Neural cell (in vitro differentiated cells): Measurements from ENCODE around the gene FOXJ3. TPM values are rescaled to one million over a fixed set of nuclear protein-coding genes. Genes with fewer than 3 reads are reported as not detected.

Experiments used
- H2AFZ ChIP-seq: fragments of 200-600, 300-800 bp; sonication (generic), shearing (Covaris generic); 2 replicates; pipeline ENCODE4 v1.6.0; 2014; ENCODE audit warnings: low read depth, mild to moderate bottlenecking, antibody characterized with exemption, low read length, moderate library complexity
- H3F3A ChIP-seq: fragments of 200-600 bp; shearing (Covaris generic); 2 replicates; pipeline ENCODE4 v1.6.1; 2016; ENCODE audit warnings: mild to moderate bottlenecking, moderate library complexity, mixed read lengths, antibody characterized with exemption, low read length; ENCODE audit not compliant: insufficient read depth, poor library complexity, severe bottlenecking
- H3K27ac ChIP-seq: fragments of 200-600, 300-800 bp; sonication (generic), shearing (Covaris generic); 2 replicates; pipeline ENCODE4 v1.5.1; 2014; ENCODE audit warnings: mild to moderate bottlenecking, low read length, moderate library complexity
- H3K27me3 ChIP-seq: fragments of 300-800, 200-600 bp; sonication (generic), shearing (Covaris generic); 2 replicates; pipeline ENCODE4 v1.6.0; 2014; ENCODE audit warnings: mild to moderate bottlenecking, low read depth, low read length, moderate library complexity; ENCODE audit not compliant: insufficient read depth
- H3K36me3 ChIP-seq: fragments of 300-800, 200-600 bp; sonication (generic), shearing (Covaris generic); 2 replicates; pipeline ENCODE4 v1.5.1; 2014; ENCODE audit warnings: mild to moderate bottlenecking, antibody characterized with exemption, low read length, moderate library complexity; ENCODE audit not compliant: insufficient read depth
- H3K4me2 ChIP-seq: fragments of 300-800, 200-600 bp; sonication (generic), shearing (Covaris generic); 2 replicates; pipeline ENCODE4 v1.6.0; 2014; ENCODE audit warnings: mild to moderate bottlenecking, low read length
- H3K4me3 ChIP-seq: fragments of 300-800, 200-600 bp; sonication (generic), shearing (Covaris generic); 2 replicates; pipeline ENCODE4 v1.5.1; 2014; ENCODE audit warnings: mild to moderate bottlenecking, low read length, moderate library complexity
- H3K79me2 ChIP-seq: fragments of 200-600 bp; shearing (Covaris generic); replicated peaks from 2 replicates; pipeline ENCODE4 v1.6.0; 2014; ENCODE audit warnings: mild to moderate bottlenecking, low read length, moderate library complexity; ENCODE audit not compliant: insufficient read depth
- H3K9ac ChIP-seq: fragments of 300-800, 200-600 bp; sonication (generic), shearing (Covaris generic); 2 replicates; pipeline ENCODE4 v1.6.1; 2016; ENCODE audit warnings: mild to moderate bottlenecking, low read length, mixed read lengths
- H3K9me2 ChIP-seq: fragments of 200-600 bp; shearing (Covaris generic); 2 replicates; pipeline ENCODE4 v1.6.1; 2016; ENCODE audit warnings: mild to moderate bottlenecking, low read length, mixed read lengths; ENCODE audit not compliant: insufficient read depth
- H3K9me3 ChIP-seq: fragments of 200-600, 300-800 bp; sonication (generic), shearing (Covaris generic); 2 replicates; pipeline ENCODE4 v1.6.1; 2016; ENCODE audit warnings: mild to moderate bottlenecking, mixed run types, low read length, moderate library complexity, mixed read lengths
- H4K20me1 ChIP-seq: fragments of 200-600 bp; shearing (Covaris generic); 2 replicates; pipeline ENCODE4 v1.6.1; 2016; ENCODE audit warnings: mild to moderate bottlenecking, mixed run types; ENCODE audit not compliant: insufficient read depth
- EP300 ChIP-seq: fragments of 450-650 bp; conservative IDR thresholded peaks from 2 replicates; pipeline ENCODE4 v1.6.1; 2014; ENCODE audit warnings: antibody characterized with exemption, mild to moderate bottlenecking, moderate library complexity; ENCODE audit not compliant: poor library complexity, severe bottlenecking
- EZH2 ChIP-seq: fragments of 200-600, 300-800 bp; shearing (Covaris generic), sonication (generic); IDR thresholded peaks from 2 replicates; pipeline ENCODE4 v1.6.1; 2014; ENCODE audit warnings: antibody characterized with exemption, low read length, borderline replicate concordance, mild to moderate bottlenecking; ENCODE audit not compliant: insufficient read depth, poor library complexity, severe bottlenecking
- MXI1 ChIP-seq: fragments of 450-650 bp; conservative IDR thresholded peaks from 2 replicates; pipeline ENCODE4 v1.6.1; 2014; ENCODE audit warnings: antibody characterized with exemption, mild to moderate bottlenecking; ENCODE audit not compliant: poor library complexity, severe bottlenecking
- POLR2AphosphoS5 ChIP-seq: IDR thresholded peaks from 2 replicates; pipeline ENCODE4 v1.6.1; 2012
- RAD21 ChIP-seq: fragments of 450-650 bp; conservative IDR thresholded peaks from 2 replicates; pipeline ENCODE4 v1.6.1; 2014; ENCODE audit warnings: antibody characterized with exemption, mild to moderate bottlenecking, moderate library complexity
- REST ChIP-seq: IDR thresholded peaks from 2 replicates; pipeline ENCODE4 v1.6.1; 2012; ENCODE audit warnings: borderline replicate concordance
- SMC3 ChIP-seq: fragments of 450-650 bp; conservative IDR thresholded peaks from 2 replicates; pipeline ENCODE4 v1.6.1; 2014; ENCODE audit warnings: antibody characterized with exemption, mild to moderate bottlenecking, moderate library complexity; ENCODE audit not compliant: poor library complexity
- TAF1 ChIP-seq: IDR thresholded peaks from 2 replicates; pipeline ENCODE4 v1.6.1; 2012; ENCODE audit warnings: low read depth
- polyA plus RNA-seq: library from polyadenylated mRNA; depleted of rRNA; stranded (reverse); fragments of >200 nt; gene quantifications from 2 replicates; pipeline ENCODE4 v1.2.3, GENCODE V29; 2014
- TF ChIP-seq, protein P1 (sequence below): fragments of 450-650 bp; IDR thresholded peaks from 2 replicates; pipeline ENCODE4 v1.5.1; 2014; ENCODE audit warnings: antibody characterized with exemption, mild to moderate bottlenecking, moderate library complexity; ENCODE audit not compliant: poor library complexity, severe bottlenecking

Gene FOXJ3
- polyA plus RNA-seq, 1 donor from 2014 or later: 36.0 TPM

GRCh38 chr1:42153624-42154023, 181.4 kb downstream of the FOXJ3 start:
- no peaks in the 10 kb centered on the region for H3K36me3 ChIP-seq

GRCh38 chr1:42152907-42153600, 182.0 kb downstream of the FOXJ3 start, which contains the start of gene GUCA2B:
Gene GUCA2B (plus strand): TSS chr1:42153410. CDS start chr1:42153451, 41 bp downstream.
- Histone ChIP-seq H3K27ac (no peak within 1 kb of the TSS), H3K4me3 (no peak within 1 kb of the TSS), H3K9ac (no peak within 1 kb of the TSS), H3K79me2 (no peaks in the 10 kb centered on the region), H3F3A (no peaks in the 10 kb centered on the region), H2AFZ (no peak within 1 kb of the TSS), H3K9me2 (no peaks in the 10 kb centered on the region), H3K27me3 (no peaks in the 10 kb centered on the region), H4K20me1 (no peaks in the 10 kb centered on the region), H3K9me3 (no peaks in the 10 kb centered on the region), H3K4me2 (no peak within 1 kb of the TSS), H3K36me3 (no peaks in the 10 kb centered on the region)
- TF ChIP-seq TAF1 (no peak), RAD21 (no peak), REST (no peak), EP300 (no peak), POLR2AphosphoS5 (no peak), MXI1 (no peak), SMC3 (no peak), EZH2 (no peak)

More at GRCh38 chr1:42153624-42154023, 181.4 kb downstream of the FOXJ3 start:
- Histone ChIP-seq H3K27me3 (no peaks in the 10 kb centered on the region), H3K9me3 (no peaks in the 10 kb centered on the region), H3F3A (no peaks in the 10 kb centered on the region), H3K79me2 (no peaks in the 10 kb centered on the region), H3K27ac (no peak overlapping the region), H3K4me2 (no peak overlapping the region), H2AFZ (no peak overlapping the region), H3K9ac (no peak overlapping the region), H4K20me1 (no peaks in the 10 kb centered on the region), H3K9me2 (no peaks in the 10 kb centered on the region), H3K4me3 (no peak overlapping the region)
- no peak for TF ChIP-seq EP300
- TF ChIP-seq SMC3: no peak
- no peak for TF ChIP-seq REST
- TF ChIP-seq MXI1: no peak
- TF ChIP-seq EZH2: no peak
- TF ChIP-seq, protein P1, sequence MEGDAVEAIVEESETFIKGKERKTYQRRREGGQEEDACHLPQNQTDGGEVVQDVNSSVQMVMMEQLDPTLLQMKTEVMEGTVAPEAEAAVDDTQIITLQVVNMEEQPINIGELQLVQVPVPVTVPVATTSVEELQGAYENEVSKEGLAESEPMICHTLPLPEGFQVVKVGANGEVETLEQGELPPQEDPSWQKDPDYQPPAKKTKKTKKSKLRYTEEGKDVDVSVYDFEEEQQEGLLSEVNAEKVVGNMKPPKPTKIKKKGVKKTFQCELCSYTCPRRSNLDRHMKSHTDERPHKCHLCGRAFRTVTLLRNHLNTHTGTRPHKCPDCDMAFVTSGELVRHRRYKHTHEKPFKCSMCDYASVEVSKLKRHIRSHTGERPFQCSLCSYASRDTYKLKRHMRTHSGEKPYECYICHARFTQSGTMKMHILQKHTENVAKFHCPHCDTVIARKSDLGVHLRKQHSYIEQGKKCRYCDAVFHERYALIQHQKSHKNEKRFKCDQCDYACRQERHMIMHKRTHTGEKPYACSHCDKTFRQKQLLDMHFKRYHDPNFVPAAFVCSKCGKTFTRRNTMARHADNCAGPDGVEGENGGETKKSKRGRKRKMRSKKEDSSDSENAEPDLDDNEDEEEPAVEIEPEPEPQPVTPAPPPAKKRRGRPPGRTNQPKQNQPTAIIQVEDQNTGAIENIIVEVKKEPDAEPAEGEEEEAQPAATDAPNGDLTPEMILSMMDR: no peak
- no peak for TF ChIP-seq RAD21
- no peak for TF ChIP-seq TAF1
- TF ChIP-seq POLR2AphosphoS5: no peak
